HG02870 (cell line): ENCODE results near the gene DUSP10.
A peak's percentile ranks its signal among the peaks of the same experiment; 100 is the strongest.

ENCODE experiments used
- ATAC-seq: cut with Tn5 transposase; IDR thresholded peaks from one replicate; pipeline ENCODE4 v1.9.1; 2021; ENCODE audit warnings: mild to moderate bottlenecking, moderate library complexity; ENCODE audit not compliant: unreplicated experiment

The DUSP10 gene

DNA sequence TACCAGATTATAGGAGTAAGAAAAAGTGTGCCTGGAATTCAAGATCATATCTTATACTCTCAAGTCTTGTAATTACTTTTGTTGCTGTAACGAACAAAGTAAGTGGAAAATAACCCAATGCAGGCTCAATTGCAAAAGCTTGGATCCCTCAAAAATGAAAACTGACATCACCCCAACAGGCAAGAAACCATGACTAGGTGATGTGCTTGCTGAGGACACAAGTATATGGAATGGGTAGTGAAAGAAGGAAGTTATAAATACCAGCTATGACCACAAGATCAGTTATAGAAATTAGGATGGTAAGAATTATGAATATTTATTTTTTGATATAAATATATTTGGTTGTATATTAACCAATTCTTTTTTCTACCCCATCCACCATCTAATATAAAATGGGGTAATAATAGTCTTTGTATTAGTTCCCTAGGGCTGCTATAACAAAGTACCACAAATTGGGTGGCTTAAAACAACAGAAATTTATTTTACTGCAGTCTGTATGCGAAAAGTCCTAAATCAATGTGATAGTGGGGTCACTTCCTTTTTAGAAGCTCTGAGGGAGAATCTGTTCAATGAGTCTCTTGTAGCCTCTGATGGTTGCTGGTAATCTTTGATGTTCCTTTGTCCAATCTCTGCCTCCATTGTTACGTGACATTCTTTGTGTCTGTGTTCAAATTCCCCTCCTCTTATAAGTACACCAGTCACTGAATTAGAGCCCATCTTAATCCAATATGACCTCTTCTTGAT lies 45.0 kb downstream of the DUSP10 start:
- no peak for ATAC-seq

DNA sequence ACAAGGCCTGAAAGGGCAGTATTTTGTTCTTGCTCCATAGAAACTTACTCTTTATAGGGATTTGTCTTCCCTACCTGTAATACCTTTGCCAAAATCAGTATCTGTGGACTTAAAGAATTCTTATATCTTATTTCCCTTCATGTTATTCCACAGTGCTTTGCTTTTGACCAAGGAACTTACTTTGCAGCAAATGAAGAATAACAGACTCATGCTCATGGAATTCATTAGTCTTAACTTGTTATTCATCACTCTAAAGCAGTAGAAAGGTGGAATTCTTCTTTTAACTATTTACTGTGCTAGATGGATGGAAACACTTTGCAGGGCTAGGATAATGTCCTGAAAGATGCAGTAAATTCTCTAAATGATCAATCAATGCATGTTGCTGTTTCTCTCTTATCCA lies 45.9 kb downstream of the DUSP10 start:
- ATAC-seq = no peak

DNA sequence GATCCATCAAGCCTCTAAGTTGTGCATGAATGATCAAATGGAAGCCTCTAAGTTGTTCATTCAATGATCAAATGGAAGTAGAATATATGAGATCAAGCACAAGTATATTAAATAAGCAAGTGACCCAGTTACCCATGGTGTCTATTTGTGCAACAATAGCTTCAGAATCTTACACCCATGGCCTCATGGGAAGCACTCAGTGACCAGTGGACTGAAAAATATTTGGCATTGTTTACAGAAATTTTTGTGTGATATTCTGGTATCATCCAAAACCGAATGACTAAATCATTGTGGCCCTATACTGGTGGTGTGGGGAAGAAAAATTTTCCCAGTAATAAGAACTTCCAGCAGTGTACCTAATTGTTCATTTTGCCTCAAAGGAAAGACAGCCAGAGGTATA lies 46.6 kb downstream of the DUSP10 start:
- no peak for ATAC-seq

DNA sequence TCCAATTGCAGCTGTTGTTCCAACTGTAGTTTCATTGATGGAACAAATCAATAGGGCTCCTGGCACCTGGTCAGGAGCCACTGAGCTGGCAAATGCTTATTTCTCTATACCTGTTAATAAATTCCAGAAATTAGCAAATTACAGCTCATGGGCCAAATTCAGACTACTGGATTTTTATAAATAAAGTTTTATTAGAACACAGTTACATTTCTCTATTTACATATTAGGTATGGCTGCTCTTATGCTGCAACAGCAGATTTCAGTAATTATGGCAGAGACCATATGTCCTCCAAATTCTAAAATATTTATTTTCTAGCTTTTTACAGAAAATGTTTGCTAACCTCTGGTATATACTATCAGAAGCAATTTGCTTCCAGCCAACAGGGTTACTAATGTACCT lies 47.8 kb downstream of the DUSP10 start:
- no peak for ATAC-seq

DNA sequence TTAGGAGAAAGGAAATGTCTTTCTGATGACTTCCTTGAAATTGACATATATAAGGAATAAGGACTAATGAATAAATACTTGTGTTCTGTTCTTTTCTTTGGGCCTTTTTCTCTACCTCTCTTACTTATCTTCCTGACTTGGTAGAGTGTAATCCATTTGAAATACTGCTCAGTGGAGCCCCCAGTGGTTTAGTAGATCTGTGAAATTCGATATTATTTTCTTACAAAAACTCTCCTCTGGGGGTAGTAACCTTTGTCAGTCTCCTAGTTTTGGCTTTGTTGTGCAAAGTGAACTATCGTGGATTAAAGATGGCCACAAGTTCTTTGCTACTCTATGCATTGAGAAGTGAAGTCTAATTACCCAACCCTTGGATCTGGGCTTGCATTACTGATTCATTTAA lies 48.8 kb downstream of the DUSP10 start:
- no peak for ATAC-seq

DNA sequence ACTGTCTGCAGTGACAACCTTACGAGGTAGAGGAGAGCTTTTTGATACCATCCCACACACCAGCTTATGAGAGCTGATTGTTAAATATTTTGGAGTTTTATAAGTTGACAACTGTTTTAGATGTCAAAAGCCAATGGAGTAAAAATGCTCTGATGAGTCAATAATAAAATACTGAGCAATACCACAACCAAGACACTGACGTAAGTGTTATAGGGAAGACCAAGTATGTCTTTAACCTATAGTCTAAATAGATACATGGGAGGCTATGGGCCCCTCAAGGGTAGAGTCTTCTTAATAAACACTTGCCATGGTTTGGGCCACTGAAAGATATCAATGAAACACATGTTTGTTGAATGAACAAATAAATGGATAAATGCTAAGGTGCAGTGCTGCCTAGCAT lies 49.2 kb downstream of the DUSP10 start:
- no peak for ATAC-seq

DNA sequence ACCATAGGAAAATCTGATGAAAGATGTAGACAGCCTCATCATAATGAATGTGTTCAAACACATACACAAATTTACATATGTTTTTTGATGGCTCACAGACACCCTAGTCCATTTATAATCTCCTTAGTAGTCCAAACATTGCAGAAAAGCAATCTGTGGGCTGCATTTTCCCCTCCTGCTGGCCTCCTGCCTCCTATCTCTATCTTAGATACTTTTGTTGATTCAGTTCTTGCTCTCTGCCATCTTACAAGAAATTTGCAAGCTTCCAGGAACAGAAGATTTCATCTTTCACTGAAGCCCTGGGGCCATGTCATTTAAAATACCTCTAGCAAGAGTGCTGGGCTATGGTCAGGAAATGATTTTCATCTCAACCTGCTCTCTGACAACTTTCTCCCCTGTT lies 50.6 kb downstream of the DUSP10 start:
- no peak for ATAC-seq

DNA sequence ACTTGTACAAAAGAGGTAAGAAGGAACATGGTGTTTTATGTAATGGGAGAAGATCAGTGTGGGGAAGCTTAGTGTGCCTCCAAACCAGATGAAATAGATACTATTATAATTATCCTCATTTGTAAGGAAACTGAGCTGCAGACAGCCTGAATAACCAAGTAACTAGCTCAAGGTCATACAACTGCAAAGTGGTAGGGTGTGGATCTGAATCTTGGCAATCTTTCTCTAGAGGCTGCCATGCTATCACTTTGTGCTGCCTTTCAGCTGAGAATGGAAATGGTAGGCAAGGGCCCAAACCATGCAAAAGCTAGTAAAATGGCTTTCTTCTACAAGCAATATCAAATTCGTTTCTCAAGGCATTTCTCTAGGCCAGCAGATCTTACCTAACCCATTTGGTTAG lies 51.0 kb downstream of the DUSP10 start:
- ATAC-seq = no peak

DNA sequence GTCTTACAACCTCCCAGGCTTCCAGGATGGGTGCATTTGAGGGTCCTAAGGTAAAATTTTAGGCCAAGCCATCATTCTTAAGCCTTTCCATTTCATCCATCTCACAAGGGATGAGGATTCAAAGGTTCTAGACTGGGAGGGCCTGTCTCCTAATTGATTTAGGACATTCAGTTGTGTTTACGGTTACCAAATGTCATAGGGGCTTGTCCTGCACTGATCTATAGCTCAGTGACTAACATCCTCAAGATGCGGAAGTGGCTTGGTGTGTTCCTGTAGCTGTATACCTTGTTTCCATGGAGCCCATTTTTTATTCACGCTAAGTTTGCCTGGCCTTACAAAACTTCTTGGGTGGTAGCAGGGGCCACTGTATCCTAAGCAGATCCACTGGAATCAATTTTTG lies 52.8 kb downstream of the DUSP10 start:
- ATAC-seq = no peak

DNA sequence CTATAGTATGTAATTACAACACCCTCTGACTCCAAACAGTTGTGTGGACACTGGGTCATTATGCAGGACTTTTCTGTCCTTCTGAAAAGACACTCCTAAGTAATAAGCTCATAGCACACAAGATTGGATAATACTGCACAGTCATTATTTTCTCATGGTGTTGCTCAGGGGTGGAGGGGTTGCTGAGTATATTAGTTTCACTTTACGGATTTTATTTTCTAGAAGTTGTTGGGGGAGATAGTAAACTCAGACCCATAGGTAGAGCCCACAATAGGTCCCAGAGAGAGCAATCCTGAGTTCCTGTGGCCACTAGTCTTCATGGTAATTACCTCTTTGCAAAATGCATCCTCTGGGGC lies 53.4 kb downstream of the DUSP10 start:
- no peak for ATAC-seq

DNA sequence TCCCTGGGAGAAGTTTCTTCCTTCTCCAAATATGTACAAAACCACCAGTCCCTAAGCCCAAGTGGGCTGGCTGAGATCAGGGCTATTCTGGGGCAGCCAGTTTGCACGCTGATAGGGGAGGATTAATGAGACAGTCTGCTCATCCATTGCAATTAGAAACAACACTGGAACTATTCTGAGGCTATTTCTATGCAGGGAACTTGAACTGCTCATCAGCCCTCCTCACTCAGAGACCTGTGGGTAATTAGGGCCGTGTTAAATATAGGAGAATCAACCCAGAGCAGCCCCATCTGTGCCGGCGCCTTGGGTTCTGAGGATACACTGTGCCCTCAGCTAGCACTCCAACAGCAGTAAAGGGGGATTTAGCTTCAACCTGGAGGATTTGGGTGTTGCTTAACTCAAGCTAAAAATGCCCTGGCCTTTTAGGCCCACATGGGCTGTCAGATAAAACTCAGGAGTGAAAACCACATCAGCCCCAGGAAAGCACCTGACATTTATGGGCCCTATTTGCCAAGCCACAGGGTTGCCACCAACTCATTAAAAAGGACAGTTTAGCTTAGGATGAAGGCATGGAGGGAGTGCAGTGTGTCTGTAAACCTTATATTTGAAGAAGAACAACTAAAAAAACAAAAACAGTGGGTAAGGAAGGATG lies 53.9 kb downstream of the DUSP10 start:
- no peak for ATAC-seq

DNA sequence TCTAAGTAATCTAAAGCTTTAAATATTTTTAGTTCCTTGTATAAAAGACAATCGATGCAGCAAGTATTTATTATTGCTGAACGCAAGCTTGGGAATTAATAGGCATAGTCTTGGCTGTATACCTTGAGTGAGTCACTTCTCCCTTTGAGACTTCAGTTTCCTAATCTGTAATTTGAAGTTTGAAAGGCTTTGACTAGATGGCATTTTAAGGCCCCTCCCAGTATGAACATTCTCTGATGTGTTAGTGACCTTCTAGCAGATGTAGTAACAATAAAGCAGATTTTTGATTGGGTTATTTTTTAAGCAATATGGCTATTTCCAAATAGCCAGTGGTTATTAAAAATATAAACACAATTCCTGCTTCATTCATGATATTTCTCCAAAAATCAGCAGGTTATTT lies 58.2 kb downstream of the DUSP10 start:
- ATAC-seq = no peak

DNA sequence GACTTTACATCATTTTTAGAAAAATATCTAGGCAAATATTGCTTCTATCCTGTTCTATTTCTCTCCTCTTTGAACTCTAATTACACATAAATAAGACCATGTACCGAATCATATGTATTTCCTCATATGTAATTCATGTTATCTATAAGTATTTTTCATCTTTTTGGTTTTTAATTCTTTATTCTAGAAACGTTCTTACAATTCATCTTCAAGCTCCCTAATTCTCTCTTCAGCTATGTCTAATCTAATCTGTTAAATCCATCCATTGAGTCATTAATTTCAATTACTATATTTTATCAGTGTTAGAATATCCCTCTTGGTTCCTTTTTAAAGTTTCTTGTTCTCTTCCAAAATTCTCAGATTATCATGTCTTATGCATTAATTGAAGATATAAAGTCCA lies 61.8 kb downstream of the DUSP10 start:
- ATAC-seq = no peak

DNA sequence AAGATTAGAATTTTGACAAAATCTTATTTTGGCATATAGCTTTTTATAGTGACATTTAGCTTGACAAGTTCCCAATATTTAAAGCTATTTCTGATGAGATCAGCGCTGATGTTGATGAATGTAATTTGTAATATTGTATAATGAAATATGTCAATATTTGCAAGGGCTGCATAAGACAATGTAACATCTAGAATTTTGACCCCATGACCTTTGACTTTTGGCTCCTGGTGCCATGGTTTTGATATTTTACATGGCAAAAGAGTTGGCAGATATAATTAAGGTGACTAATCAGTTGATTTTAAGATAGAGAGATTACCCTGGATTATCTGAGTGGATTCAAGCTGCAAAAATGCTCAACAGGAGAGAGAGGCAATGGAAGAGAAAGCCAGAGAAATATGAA lies 63.9 kb downstream of the DUSP10 start:
- ATAC-seq = no peak

DNA sequence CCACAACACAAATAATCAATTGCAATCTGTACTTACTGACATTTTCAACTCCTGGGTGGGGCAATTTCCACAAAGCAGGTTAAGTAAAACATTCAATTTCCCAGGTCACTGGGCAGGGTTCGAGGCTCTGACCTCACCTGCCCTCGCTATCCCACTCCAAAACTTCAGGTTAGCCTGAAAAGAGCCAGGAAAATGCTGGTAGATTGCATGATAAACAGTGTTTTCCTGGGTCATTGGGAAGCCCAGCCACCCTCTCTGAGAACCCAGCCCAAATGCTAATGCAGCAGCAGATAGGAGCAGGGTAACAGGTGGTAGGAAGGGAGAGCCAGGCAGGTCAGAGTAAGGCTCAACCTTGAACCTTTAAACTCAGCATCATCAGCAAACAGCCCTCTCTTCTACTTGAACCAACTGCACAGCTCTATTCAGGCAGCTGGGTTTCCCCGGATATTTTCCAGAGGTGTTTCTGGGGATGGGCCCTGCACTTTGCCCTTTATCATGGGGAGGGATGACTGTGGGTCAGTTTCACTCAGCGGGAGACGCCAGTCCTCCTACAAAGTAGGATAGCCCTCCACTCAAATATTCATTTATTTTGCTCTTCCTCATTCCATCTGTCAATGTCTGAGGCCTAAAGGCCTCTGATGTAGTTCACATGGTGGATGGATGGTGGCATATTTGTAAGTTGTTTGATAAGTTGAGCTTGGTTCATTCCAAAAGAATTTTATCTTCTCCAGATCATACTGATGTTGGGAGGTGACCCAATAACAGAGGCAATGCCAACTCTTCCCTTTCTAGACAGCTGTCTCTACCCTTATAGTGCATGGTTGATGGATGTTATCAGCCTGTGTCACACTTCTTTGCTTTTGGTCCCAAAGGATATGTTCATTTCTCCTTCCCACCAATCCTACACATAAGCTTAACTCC lies 65.7 kb downstream of the DUSP10 start:
- no peak for ATAC-seq

DNA sequence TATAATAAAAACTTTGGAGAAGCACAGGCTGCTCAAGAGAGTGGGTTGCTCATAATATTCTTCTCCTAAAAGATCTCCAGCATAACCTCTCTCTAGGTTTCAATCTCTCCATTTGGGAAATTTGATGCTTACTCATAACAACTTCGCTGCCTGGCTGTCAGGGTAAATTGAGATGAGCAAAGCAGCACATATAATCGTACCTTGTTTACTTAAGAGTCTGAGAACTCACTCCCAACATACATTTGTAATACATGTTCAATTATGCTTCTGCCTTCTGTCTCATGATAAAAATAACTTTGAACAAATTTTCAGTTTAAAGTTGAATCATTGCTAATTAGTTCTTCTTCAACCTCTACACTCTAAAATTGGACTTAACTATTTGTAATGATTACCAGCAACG lies 68.9 kb downstream of the DUSP10 start:
- ATAC-seq = no peak

DNA sequence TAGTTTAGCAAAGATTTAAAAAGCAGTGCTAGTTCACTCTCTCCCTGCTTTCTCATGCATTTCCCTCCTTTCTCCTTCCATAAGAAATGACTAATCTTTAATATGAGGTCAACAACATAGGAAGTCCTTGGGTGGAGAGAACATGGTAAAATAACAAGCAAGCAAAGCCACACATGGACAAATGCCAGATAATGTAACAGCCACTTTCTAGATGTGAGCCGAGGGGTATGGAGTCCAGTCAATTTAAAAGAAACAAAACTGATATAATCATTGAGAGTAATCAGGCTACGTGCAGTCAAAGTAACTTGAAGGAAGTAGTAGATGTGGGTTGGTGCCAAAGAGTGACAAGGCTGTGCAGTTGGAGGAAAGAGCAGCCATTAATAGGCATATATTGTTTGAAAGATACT lies 69.6 kb downstream of the DUSP10 start:
- ATAC-seq = no peak

DNA sequence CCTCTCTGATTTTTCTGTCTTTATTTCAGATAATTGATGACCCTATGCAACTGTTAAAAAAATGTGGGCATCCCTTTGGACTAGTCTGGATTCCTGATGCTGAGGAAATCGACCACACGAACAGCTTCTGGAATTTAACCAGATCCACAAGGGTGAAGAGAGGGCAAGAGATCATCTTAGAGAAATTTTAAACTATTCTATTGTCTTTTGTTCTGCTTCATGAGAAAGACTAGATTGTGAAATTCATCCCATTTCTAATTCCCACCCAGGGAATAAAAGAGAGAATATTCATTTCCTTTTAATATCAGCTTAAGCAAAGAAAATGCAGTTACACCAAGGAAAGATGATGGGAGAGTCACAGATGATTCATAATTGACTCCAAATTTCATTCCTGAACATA lies 71.8 kb downstream of the DUSP10 start:
- ATAC-seq = no peak

DNA sequence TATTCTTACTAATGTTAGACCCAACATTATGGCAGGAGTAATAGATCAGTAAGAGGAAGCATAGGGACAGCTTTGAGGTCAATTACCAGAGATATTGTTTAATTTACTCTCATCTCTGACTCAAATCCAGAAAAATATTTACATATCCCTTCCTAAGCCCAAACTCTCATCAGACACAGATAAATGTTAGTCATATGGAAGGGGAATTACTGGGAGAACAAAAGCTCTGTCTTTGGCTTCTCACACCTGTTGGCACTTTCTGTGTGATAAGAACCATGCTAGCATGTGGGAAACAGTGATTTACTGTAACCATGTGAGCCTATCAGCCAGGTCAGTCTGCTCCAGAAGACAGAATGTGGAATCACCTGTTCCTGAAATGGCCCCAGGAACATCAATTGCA lies 72.4 kb downstream of the DUSP10 start:
- no peak for ATAC-seq

DNA sequence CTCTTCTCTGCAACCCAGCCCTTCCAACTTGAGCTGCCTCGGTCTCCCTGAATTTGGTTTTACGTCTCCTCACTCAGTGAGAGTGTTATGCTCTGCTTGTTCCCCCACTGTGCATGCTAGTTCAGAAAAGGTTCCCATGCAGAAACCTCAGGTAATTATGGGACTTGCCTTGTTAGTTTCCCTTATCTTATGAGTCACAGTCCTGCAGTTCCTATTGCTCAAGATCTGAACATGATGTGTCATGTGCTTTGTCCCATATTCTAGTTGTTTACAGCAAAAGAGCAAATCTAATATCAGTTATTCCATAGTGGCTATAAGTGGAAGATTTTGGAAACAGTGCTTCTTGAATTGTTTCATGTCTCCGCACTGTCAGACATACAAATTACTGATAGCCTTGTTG lies 74.4 kb downstream of the DUSP10 start:
- peak; percentile 83 for ATAC-seq

DNA sequence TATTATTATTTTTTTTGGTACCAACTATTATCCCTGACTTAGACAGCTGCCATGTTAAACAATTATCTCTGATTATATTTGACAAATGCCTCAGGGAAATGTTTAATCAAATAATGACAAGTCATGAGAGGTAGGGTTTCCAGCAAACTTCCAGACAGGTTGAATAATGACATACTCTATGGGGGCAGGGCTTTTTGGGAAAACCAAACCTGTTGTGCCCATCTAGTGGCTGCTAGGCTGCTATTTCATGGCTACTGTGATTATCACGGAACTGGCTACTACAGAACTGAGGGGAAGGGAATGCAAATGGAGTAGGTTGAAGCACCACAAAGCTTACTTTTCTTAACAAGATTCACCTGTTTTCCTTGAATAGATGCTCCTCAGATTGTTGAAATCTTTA lies 77.6 kb downstream of the DUSP10 start:
- no peak for ATAC-seq

DNA sequence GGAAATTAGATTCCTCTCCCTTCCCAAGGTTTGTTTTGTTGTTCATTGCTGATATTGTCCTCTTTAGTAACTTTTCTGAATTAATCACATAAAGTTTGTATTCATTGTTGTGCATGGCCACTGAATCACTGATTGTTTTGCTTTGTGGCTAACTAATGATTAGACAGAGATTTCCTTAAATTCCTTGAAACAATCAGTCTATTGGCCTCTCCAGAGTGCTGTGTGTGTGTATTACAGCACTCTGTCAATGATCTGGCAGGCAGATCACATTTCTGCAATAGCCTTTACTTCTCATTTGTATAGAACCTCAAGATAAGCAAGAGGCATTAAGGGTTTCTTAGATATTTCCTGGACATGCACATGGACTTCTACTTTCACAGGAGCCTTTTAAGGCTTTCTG lies 78.6 kb downstream of the DUSP10 start:
- ATAC-seq = no peak
